ENCODE results near the gene SBNO1.
"Not testable (repeated sequence)": the region's sequence is repeated elsewhere in the genome, so short reads cannot be mapped to it uniquely, and the experiment has no call there.

SBNO1 gene

GRCh38 chr12:123263196-123263817, 101.3 kb downstream of the SBNO1 start:
- Histone ChIP-seq H3K4me3 (ENCODE audit: low read depth, low read length) (no peak overlapping the region), H3K4me1 (ENCODE audit: control insufficient read depth, insufficient read depth, low read length, unreplicated experiment) (no peaks in the 10 kb centered on the region), H3K79me2 (ENCODE audit: control insufficient read depth, insufficient read depth, low read length, unreplicated experiment) (peaks cover 22% of the 10 kb centered on the region), H3K36me3 (ENCODE audit: insufficient read depth, low read length) (peaks cover 23% of the 10 kb centered on the region; the same call in 1 of the 2 replicates), H2AFZ (ENCODE audit: low read length, unreplicated experiment) (no peak overlapping the region), H3K27ac (ENCODE audit: low read depth, low read length) (no peak overlapping the region), H3K27me3 (ENCODE audit: insufficient read depth, low read length) (no peaks in the 10 kb centered on the region)

- Histone ChIP-seq H3K27me3 (ENCODE audit: insufficient read depth, low read length) (no peaks in the 10 kb centered on the region), H3K4me1 (ENCODE audit: control insufficient read depth, insufficient read depth, low read length, unreplicated experiment) (no peaks in the 10 kb centered on the region), H3K27ac (ENCODE audit: low read depth, low read length) (no peak overlapping the region), H3K36me3 (ENCODE audit: insufficient read depth, low read length) (peaks cover 25% of the 10 kb centered on the region; the same call in 1 of the 2 replicates), H2AFZ (ENCODE audit: low read length, unreplicated experiment) (no peak overlapping the region), H3K79me2 (ENCODE audit: control insufficient read depth, insufficient read depth, low read length, unreplicated experiment) (peaks cover 2% of the 10 kb centered on the region), H3K4me3 (ENCODE audit: low read depth, low read length) (no peak overlapping the region)
These were observed 103.5 kb downstream of the SBNO1 start for GRCh38 chr12:123261196-123261595.

- H3K27me3 ChIP-seq (ENCODE audit: insufficient read depth, low read length): no peaks in the 10 kb centered on the region
- peaks cover 3% of the 10 kb centered on the region for H3K79me2 ChIP-seq (ENCODE audit: control insufficient read depth, insufficient read depth, low read length, unreplicated experiment)
- H3K4me3 ChIP-seq (ENCODE audit: low read depth, low read length): no peak overlapping the region
- peaks cover 30% of the 10 kb centered on the region for H3K36me3 ChIP-seq (ENCODE audit: insufficient read depth, low read length)
- H3K4me1 ChIP-seq (ENCODE audit: control insufficient read depth, insufficient read depth, low read length, unreplicated experiment): no peaks in the 10 kb centered on the region
- H2AFZ ChIP-seq (ENCODE audit: low read length, unreplicated experiment): no peak overlapping the region
- no peak overlapping the region for H3K27ac ChIP-seq (ENCODE audit: low read depth, low read length)
These were observed 104.6 kb downstream of the SBNO1 start for GRCh38 chr12:123260081-123260480.

- H3K27ac ChIP-seq (ENCODE audit: low read depth, low read length): no peak overlapping the region
- peaks cover 36% of the 10 kb centered on the region for H3K36me3 ChIP-seq (ENCODE audit: insufficient read depth, low read length)
- H3K4me3 ChIP-seq (ENCODE audit: low read depth, low read length): no peak overlapping the region
- H3K4me1 ChIP-seq (ENCODE audit: control insufficient read depth, insufficient read depth, low read length, unreplicated experiment): no peaks in the 10 kb centered on the region
- no peak overlapping the region for H2AFZ ChIP-seq (ENCODE audit: low read length, unreplicated experiment)
- H3K27me3 ChIP-seq (ENCODE audit: insufficient read depth, low read length): no peaks in the 10 kb centered on the region
- peaks cover 6% of the 10 kb centered on the region for H3K79me2 ChIP-seq (ENCODE audit: control insufficient read depth, insufficient read depth, low read length, unreplicated experiment)
These were observed 106.1 kb downstream of the SBNO1 start for GRCh38 chr12:123258593-123258992.

- no peak overlapping the region for H3K27ac ChIP-seq (ENCODE audit: low read depth, low read length)
- H3K27me3 ChIP-seq (ENCODE audit: insufficient read depth, low read length): no peaks in the 10 kb centered on the region
- no peak overlapping the region for H3K4me3 ChIP-seq (ENCODE audit: low read depth, low read length)
- no peak overlapping the region for H2AFZ ChIP-seq (ENCODE audit: low read length, unreplicated experiment)
- peaks cover 28% of the 10 kb centered on the region for H3K79me2 ChIP-seq (ENCODE audit: control insufficient read depth, insufficient read depth, low read length, unreplicated experiment)
- peaks cover 7% of the 10 kb centered on the region for H3K4me1 ChIP-seq (ENCODE audit: control insufficient read depth, insufficient read depth, low read length, unreplicated experiment)
- peaks cover 26% of the 10 kb centered on the region for H3K36me3 ChIP-seq (ENCODE audit: insufficient read depth, low read length)
These were observed 109.7 kb downstream of the SBNO1 start for GRCh38 chr12:123254853-123255446.

GRCh38 chr12:123253641-123254459, 110.8 kb downstream of the SBNO1 start:
- H3K79me2 ChIP-seq (ENCODE audit: control insufficient read depth, insufficient read depth, low read length, unreplicated experiment): peaks cover 32% of the 10 kb centered on the region
- H2AFZ ChIP-seq (ENCODE audit: low read length, unreplicated experiment): no peak overlapping the region
- no peak overlapping the region for H3K27ac ChIP-seq (ENCODE audit: low read depth, low read length)
- H3K36me3 ChIP-seq (ENCODE audit: insufficient read depth, low read length): peaks cover 21% of the 10 kb centered on the region
- no peaks in the 10 kb centered on the region for H3K27me3 ChIP-seq (ENCODE audit: insufficient read depth, low read length)
- peaks cover 7% of the 10 kb centered on the region for H3K4me1 ChIP-seq (ENCODE audit: control insufficient read depth, insufficient read depth, low read length, unreplicated experiment)
- H3K4me3 ChIP-seq (ENCODE audit: low read depth, low read length): no peak overlapping the region

- H3K36me3 ChIP-seq (ENCODE audit: insufficient read depth, low read length): peaks cover 22% of the 10 kb centered on the region
- peaks cover 39% of the 10 kb centered on the region for H3K79me2 ChIP-seq (ENCODE audit: control insufficient read depth, insufficient read depth, low read length, unreplicated experiment)
- H3K4me3 ChIP-seq (ENCODE audit: low read depth, low read length); H3K27ac ChIP-seq (ENCODE audit: low read depth, low read length); H3K4me1 ChIP-seq (ENCODE audit: control insufficient read depth, insufficient read depth, low read length, unreplicated experiment); H2AFZ ChIP-seq (ENCODE audit: low read length, unreplicated experiment); H3K27me3 ChIP-seq (ENCODE audit: insufficient read depth, low read length): not testable (repeated sequence)
These were observed 112.3 kb downstream of the SBNO1 start for GRCh38 chr12:123252365-123252764.

- no peaks in the 10 kb centered on the region for H3K27me3 ChIP-seq (ENCODE audit: insufficient read depth, low read length)
- H3K79me2 ChIP-seq (ENCODE audit: control insufficient read depth, insufficient read depth, low read length, unreplicated experiment): peaks cover 40% of the 10 kb centered on the region
- peaks cover 7% of the 10 kb centered on the region for H3K4me1 ChIP-seq (ENCODE audit: control insufficient read depth, insufficient read depth, low read length, unreplicated experiment)
- no peak overlapping the region for H2AFZ ChIP-seq (ENCODE audit: low read length, unreplicated experiment)
- no peak overlapping the region for H3K27ac ChIP-seq (ENCODE audit: low read depth, low read length)
- H3K4me3 ChIP-seq (ENCODE audit: low read depth, low read length): no peak overlapping the region
- H3K36me3 ChIP-seq (ENCODE audit: insufficient read depth, low read length): peaks cover 22% of the 10 kb centered on the region
These were observed 113.1 kb downstream of the SBNO1 start for GRCh38 chr12:123251403-123252076.

GRCh38 chr12:123250471-123251383, 113.9 kb downstream of the SBNO1 start:
- H3K4me1 ChIP-seq (ENCODE audit: control insufficient read depth, insufficient read depth, low read length, unreplicated experiment): peaks cover 7% of the 10 kb centered on the region
- H3K79me2 ChIP-seq (ENCODE audit: control insufficient read depth, insufficient read depth, low read length, unreplicated experiment): peaks cover 44% of the 10 kb centered on the region
- H2AFZ ChIP-seq (ENCODE audit: low read length, unreplicated experiment): no peak overlapping the region
- no peaks in the 10 kb centered on the region for H3K27me3 ChIP-seq (ENCODE audit: insufficient read depth, low read length)
- peaks cover 20% of the 10 kb centered on the region for H3K36me3 ChIP-seq (ENCODE audit: insufficient read depth, low read length)
- no peak overlapping the region for H3K4me3 ChIP-seq (ENCODE audit: low read depth, low read length)
- no peak overlapping the region for H3K27ac ChIP-seq (ENCODE audit: low read depth, low read length)

All from ACC112 (cell line).